K562 (cell line): Measurements from ENCODE around the gene OR6S1. TPM values are rescaled to one million over a fixed set of nuclear protein-coding genes. Genes with fewer than 3 reads are reported as not detected.

ENCODE experiments used
- CC2D1A ChIP-seq: fragments of 450-650 bp; IDR thresholded peaks from 2 replicates; pipeline ENCODE4 v1.6.1; 2017; ENCODE audit warnings: mild to moderate bottlenecking
- GTF2E2 ChIP-seq: fragments of 200-800 bp; sonication (Bioruptor generic); IDR thresholded peaks from 2 replicates; pipeline ENCODE4 v1.6.1; 2016; ENCODE audit warnings: missing genetic modification characterization, missing compliant biosample characterization
- MNT ChIP-seq, 2 experiments: fragments of 450-650 bp; conservative IDR thresholded peaks; 2 replicates each; pipeline ENCODE4 v1.6.1; 2017; ENCODE audit warnings: mild to moderate bottlenecking in 2 of 2, moderate library complexity in 2 of 2
- SMARCA4 ChIP-seq: fragments of 450-650 bp; IDR thresholded peaks from 2 replicates; pipeline ENCODE4 v1.6.1; 2016
- SMC3 ChIP-seq: conservative IDR thresholded peaks from 2 replicates; pipeline ENCODE4 v1.6.1; 2011; ENCODE audit warnings: low read depth, low read length, improper control_type of control experiment; ENCODE audit not compliant: insufficient read depth
- polyA plus RNA-seq, 8 experiments: library from polyadenylated mRNA; depleted of rRNA in 4 of 8; stranded (reverse) in 5 of 8; unstranded in 3 of 8; fragments of >200 nt; fragmentation: Nextera tagmentation in 2 of 8; fragmentation: Illumina TruSeq in 1 of 8; extraction: Ambion mirVana in 2 of 8; extraction: Trizol in 1 of 8; gene quantifications; 2 replicates each; pipeline versions ENCODE4 v1.2.1 to v1.2.3, GENCODE V29; 2011 to 2014; ENCODE audit warnings: inconsistent platforms in 1 of 8, missing spikeins in 1 of 8
- total RNA-seq, 7 experiments: library from RNA; depleted of rRNA in 6 of 7; stranded (reverse); fragments of >200 nt in 6 of 7; fragmentation: Illumina TruSeq in 2 of 7; extraction: Trizol in 2 of 7; gene quantifications; 2 replicates each; pipeline versions ENCODE4 v1.2.1 to v1.2.3, GENCODE V29; 2011 to 2021; ENCODE audit warnings: low replicate concordance in 1 of 7
- TF ChIP-seq, protein P1 (sequence below), 2 experiments: fragments of 450-650 bp; formaldehyde crosslinking in 1 of 2; IDR thresholded peaks; 2 replicates each; pipeline versions ENCODE4 v1.4.0 to v1.6.1; 2014 to 2020; ENCODE audit warnings: mild to moderate bottlenecking in 2 of 2, borderline replicate concordance in 1 of 2, low read depth in 1 of 2
- TF ChIP-seq, protein P2 (sequence below): fragments of 450-650 bp; IDR thresholded peaks from 2 replicates; pipeline ENCODE4 v1.6.1; 2018; ENCODE audit not compliant: partially characterized antibody

The OR6S1 gene
- total and polyA plus RNA-seq, 9 of the 15 experiments (the other 6 are each of a cell fraction or from before 2014, with no cell fraction given): not detected

DNA sequence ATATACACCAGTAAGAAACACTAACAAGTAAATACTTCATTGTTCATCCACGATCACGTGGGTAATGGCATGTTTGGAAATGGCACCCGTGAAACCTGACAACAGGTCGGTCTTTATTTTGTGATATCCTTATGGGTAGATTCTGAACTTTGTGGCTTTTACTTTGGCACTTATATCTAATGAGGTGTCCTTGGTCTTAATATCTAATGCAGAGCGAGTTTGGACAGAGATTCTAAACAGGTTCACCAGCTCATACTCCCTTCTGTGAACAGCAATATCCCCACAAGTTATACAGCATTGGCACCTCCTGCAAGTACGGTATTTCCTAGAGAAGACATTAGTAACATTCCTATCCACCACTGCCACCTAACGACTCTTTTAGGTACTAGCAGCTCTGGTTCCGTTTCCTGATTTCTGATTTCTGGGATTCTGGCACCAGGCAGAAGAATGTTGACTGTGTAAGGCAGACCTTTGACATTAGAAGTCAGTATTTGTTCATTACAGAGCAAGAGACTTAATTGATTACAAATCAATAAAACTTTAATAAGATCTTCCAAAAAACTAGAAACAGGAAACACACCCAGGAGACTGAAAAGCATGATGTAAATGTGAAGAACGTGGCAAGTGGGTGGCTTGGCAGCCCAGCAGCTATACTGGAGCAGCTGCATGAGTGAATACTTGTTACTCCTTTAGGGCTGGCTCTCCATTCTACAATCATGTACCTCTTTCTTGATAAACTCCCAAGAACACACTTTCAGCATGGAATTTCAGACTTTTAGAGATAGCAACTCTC, 49.6 kb upstream of the OR6S1 start (continued):
- TF ChIP-seq, protein P1, sequence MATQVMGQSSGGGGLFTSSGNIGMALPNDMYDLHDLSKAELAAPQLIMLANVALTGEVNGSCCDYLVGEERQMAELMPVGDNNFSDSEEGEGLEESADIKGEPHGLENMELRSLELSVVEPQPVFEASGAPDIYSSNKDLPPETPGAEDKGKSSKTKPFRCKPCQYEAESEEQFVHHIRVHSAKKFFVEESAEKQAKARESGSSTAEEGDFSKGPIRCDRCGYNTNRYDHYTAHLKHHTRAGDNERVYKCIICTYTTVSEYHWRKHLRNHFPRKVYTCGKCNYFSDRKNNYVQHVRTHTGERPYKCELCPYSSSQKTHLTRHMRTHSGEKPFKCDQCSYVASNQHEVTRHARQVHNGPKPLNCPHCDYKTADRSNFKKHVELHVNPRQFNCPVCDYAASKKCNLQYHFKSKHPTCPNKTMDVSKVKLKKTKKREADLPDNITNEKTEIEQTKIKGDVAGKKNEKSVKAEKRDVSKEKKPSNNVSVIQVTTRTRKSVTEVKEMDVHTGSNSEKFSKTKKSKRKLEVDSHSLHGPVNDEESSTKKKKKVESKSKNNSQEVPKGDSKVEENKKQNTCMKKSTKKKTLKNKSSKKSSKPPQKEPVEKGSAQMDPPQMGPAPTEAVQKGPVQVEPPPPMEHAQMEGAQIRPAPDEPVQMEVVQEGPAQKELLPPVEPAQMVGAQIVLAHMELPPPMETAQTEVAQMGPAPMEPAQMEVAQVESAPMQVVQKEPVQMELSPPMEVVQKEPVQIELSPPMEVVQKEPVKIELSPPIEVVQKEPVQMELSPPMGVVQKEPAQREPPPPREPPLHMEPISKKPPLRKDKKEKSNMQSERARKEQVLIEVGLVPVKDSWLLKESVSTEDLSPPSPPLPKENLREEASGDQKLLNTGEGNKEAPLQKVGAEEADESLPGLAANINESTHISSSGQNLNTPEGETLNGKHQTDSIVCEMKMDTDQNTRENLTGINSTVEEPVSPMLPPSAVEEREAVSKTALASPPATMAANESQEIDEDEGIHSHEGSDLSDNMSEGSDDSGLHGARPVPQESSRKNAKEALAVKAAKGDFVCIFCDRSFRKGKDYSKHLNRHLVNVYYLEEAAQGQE (IDR thresholded peaks at IDR 0.05; ENCODE audit: borderline replicate concordance): peak; percentile 71
- TF ChIP-seq, protein P1 (CRISPR knock-in tag; IDR thresholded peaks at IDR 0.05; ENCODE audit: low read depth): no peak
- TF ChIP-seq CC2D1A (0 out of 2 replicates have a peak, but pooled peaks have one; percentile 24), MNT (conservative IDR thresholded peaks at IDR 0.05) (0 out of 4 replicates have a peak, but pooled peaks of 1 of the 2 experiments have one; percentile 15), SMC3 (peak; percentile 30; the same call in 1 of the 2 replicates), SMARCA4 (no peak), GTF2E2 (no peak)
- TF ChIP-seq, protein P2, sequence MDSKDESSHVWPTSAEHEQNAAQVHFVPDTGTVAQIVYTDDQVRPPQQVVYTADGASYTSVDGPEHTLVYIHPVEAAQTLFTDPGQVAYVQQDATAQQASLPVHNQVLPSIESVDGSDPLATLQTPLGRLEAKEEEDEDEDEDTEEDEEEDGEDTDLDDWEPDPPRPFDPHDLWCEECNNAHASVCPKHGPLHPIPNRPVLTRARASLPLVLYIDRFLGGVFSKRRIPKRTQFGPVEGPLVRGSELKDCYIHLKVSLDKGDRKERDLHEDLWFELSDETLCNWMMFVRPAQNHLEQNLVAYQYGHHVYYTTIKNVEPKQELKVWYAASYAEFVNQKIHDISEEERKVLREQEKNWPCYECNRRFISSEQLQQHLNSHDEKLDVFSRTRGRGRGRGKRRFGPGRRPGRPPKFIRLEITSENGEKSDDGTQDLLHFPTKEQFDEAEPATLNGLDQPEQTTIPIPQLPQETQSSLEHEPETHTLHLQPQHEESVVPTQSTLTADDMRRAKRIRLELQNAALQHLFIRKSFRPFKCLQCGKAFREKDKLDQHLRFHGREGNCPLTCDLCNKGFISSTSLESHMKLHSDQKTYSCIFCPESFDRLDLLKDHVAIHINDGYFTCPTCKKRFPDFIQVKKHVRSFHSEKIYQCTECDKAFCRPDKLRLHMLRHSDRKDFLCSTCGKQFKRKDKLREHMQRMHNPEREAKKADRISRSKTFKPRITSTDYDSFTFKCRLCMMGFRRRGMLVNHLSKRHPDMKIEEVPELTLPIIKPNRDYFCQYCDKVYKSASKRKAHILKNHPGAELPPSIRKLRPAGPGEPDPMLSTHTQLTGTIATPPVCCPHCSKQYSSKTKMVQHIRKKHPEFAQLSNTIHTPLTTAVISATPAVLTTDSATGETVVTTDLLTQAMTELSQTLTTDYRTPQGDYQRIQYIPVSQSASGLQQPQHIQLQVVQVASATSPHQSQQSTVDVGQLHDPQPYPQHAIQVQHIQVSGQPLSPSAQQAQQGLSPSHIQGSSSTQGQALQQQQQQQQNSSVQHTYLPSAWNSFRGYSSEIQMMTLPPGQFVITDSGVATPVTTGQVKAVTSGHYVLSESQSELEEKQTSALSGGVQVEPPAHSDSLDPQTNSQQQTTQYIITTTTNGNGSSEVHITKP: peak; percentile 95
